Omental fat pad (tissue), 4 donors: ENCODE data around the gene DOK6. TPM values are rescaled to one million over a fixed set of nuclear protein-coding genes. Genes with fewer than 3 reads are reported as not detected.

ENCODE experiments used
- ATAC-seq: fragments of 150-250 bp; one replicate; pipeline ENCODE4 v1.9.1; 2016; ENCODE audit warnings: mild to moderate bottlenecking, moderate library complexity; ENCODE audit not compliant: low FRiP score
- DNase-seq: peaks from one replicate; pipeline ENCODE4 v3.0.0-alpha.2; 2019; ENCODE audit warnings: low spot score
- total RNA-seq, 4 donors: library from RNA; depleted of rRNA; stranded (reverse); fragments of >200 nt; gene quantifications; one replicate each; pipeline ENCODE4 v1.1.0, GENCODE V29; 2016
- TF ChIP-seq, protein P1 (sequence below), 3 donors: fragments of 450-650 bp; IDR thresholded peaks; one replicate each; pipeline ENCODE4 v1.5.1; 2016 to 2017; ENCODE audit warnings: antibody characterized with exemption in 3 of 3, mild to moderate bottlenecking in 3 of 3, moderate library complexity in 2 of 3

The DOK6 gene
- total RNA-seq, 4 donors from 2014 or later = 0.19 to 2.7 (median 1.5) TPM

DNA sequence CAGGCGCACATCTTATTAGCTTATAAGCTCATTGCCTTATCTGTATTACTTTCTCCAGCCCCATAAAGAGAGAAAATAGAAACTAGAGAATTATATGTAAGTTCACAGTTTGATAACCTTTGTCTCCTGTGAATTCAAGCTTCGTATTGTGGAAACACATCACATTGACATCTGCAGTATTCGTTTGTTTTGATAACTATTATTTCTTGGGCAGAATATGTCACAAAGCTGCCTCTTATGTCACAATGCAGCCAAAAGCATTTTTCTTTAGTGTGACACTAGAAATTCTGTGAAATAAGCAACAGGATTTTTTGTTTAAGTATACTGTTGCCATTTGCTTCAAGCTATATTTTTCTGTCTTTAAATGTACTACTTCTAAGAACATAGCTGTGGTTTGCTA is 221.5 kb downstream of the DOK6 start:
- no peak for ATAC-seq

DNA sequence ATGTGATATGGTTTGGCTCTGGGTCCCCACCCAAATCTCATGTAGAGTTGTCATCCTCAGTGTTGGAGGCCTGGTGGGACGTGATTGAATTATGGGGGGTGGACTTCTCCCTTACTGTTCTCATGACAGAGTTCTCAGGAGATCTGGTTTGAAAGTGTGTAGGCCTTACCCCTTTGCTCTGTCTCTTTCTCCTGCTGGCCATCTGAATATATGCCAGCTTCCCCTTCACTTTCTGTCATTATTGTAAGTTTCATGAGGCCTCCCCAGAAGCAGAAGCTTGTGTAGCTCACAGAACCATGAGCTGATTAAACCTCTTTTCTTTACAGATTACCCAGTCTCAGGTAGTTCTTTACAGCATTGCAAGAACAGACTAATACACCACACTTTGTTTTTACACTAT is 222.3 kb downstream of the DOK6 start:
- DNase-seq (no peak), ATAC-seq (no peak)
- TF ChIP-seq, protein P1, sequence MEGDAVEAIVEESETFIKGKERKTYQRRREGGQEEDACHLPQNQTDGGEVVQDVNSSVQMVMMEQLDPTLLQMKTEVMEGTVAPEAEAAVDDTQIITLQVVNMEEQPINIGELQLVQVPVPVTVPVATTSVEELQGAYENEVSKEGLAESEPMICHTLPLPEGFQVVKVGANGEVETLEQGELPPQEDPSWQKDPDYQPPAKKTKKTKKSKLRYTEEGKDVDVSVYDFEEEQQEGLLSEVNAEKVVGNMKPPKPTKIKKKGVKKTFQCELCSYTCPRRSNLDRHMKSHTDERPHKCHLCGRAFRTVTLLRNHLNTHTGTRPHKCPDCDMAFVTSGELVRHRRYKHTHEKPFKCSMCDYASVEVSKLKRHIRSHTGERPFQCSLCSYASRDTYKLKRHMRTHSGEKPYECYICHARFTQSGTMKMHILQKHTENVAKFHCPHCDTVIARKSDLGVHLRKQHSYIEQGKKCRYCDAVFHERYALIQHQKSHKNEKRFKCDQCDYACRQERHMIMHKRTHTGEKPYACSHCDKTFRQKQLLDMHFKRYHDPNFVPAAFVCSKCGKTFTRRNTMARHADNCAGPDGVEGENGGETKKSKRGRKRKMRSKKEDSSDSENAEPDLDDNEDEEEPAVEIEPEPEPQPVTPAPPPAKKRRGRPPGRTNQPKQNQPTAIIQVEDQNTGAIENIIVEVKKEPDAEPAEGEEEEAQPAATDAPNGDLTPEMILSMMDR (IDR thresholded peaks at IDR 0.05) = no peak

More for the DNA sequence above, 221.5 kb downstream of the DOK6 start:
- no peak for DNase-seq
- TF ChIP-seq, protein P1 (IDR thresholded peaks at IDR 0.05) = no peak

DNA sequence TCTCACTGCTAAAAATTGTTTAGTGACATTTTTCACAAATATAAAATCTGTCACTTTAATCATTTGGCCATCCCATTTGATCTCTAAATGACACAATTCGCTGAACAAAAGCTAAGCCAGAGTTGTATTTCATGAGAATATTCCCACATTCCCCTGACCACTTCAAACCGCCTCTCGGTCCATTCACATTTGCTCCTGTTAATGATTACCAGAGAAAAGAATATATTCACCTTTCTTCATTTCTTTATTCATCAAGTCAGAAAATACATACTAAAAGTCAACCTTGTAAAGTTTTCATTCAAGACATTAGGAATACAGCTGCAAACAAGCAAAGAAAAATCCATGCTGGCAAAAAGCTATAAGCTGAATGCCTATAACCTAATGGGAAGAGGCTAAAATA is 225.5 kb downstream of the DOK6 start:
- TF ChIP-seq, protein P1 (IDR thresholded peaks at IDR 0.05) = no peak
- no peak for ATAC-seq
- DNase-seq = no peak

DNA sequence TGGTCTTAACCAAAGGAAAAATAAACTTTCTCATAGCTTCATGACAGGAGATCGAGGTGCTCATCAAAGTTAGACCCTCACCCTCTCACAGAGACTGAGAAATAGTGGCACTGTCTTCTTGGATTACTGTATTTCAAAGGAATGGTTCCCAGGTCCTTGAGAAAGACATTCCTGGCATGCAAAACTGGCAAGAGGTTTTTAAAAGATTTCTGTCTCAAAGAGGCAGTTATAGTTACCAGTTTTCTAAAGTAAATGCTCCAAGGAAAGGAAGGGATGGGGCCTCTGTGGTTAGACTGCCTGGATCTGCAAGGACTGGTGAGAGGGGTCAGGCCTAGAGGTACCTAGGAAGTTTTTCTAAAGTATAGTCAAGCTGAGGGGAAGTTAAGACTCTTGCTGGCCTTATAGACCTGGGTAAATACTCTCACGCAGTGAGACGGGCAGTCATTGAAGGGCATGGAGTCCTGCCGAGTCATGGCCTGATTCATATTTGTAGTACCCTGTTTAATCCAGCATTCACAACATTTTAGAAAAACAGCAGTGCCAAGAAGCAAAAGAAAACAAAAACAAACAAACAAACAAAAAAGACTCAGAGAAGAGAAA is 226.1 kb downstream of the DOK6 start:
- TF ChIP-seq, protein P1 (IDR thresholded peaks at IDR 0.05) = no peak
- no peak for DNase-seq
- no peak for ATAC-seq

DNA sequence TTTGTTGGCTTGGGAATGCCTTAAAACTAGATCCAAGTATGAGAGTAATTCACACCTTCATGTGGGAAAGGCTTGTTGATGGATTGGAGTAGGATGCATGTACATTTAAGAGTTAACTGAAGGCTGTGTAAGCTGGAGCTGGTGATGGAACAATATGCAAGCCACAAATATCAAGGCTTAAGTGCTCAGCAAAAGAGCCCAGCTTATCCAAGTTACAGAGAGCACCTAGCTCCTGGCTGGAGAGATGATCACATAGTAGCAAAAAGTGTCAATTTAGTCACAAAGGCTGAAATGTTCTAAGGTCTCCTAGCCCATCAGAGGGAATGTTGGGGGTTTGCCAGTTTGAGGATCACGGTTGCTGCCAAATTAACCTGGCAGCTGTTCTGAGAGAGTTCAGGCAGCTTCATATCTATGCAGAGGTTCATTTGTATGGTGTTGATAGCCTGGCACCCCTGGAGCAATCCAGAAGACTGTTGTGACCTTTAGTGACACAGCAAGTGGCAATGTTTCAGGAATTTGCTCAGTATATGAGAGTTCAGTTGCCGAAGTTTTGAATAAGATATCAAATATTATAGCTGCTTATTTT is 228.2 kb downstream of the DOK6 start:
- ATAC-seq (no peak), DNase-seq (no peak)
- TF ChIP-seq, protein P1 (IDR thresholded peaks at IDR 0.05) = no peak

DNA sequence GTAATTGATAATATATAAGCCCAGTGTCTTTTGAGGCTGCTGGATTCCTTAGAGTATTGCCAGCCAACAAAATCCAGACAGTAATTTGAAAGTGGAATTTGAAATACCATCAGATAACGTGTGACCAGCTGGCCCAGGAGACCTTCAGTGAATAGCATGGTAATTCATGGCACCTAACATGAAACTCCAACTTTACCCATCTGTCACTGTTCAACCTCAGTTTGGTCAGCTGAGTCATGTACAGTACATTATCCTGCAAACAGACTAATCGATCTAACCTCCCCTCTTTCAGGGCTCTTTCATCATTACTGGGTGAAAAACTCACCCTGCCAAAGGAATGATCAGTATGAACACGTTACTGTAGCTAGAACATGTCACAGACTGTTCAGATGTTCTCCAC is 230.6 kb downstream of the DOK6 start:
- TF ChIP-seq, protein P1 (IDR thresholded peaks at IDR 0.05) = no peak
- DNase-seq (no peak), ATAC-seq (no peak)

DNA sequence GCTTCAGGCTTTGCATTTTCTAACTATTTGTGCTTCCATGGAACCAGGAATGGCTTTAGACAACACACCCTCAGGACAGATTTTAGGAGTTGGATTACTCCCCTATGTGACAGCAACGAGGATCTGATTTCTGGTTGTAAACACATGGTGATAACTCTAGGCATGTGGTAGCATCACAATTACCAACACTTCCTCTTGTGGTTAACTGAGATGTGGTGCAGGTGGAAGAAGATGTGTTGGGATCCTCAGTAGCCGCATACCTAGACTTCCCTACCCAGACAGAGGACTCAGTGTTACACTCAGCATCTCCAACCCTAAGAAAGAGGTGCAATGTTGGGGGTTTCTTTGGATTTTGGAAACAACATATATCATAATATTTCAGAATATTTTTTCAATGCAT is 234.8 kb downstream of the DOK6 start:
- TF ChIP-seq, protein P1 (IDR thresholded peaks at IDR 0.05) = no peak
- DNase-seq (no peak), ATAC-seq (no peak)
